HFF-Myc (cell line): ENCODE results near the gene SMIM33.
"Not testable (repeated sequence)": the region's sequence is repeated elsewhere in the genome, so short reads cannot be mapped to it uniquely, and the experiment has no call there.

Source experiments
- DNase-seq: peaks from one replicate; pipeline ENCODE4 v3.0.0-alpha.2; 2011; ENCODE audit warnings: low read depth; ENCODE audit errors: extremely low read depth
- H3K4me3 ChIP-seq: replicated peaks from 2 replicates; pipeline ENCODE4 v1.5.1; 2011; ENCODE audit warnings: low read depth, mild to moderate bottlenecking, control low read depth, low read length
- CTCF ChIP-seq: IDR thresholded peaks from 2 replicates; pipeline ENCODE4 v1.5.1; 2012; ENCODE audit warnings: mild to moderate bottlenecking, low read depth, low read length, control low read depth; ENCODE audit errors: missing control alignments

Gene SMIM33

GRCh38 chr5:139435676-139436075 lies 35.1 kb upstream of the SMIM33 start:
- no peak overlapping the region for H3K4me3 ChIP-seq
- DNase-seq: no peak
- no peak for TF ChIP-seq CTCF

- no peak for TF ChIP-seq CTCF
- H3K4me3 ChIP-seq: peak overlapping the region; percentile 66
- DNase-seq: no peak
These were observed 32.1 kb upstream of the SMIM33 start for GRCh38 chr5:139438707-139439012.

GRCh38 chr5:139439013-139439903 lies 31.5 kb upstream of the SMIM33 start, which contains the start of gene DNAJC18:
Gene DNAJC18 (minus strand): TSS chr5:139439525. CDS start chr5:139439445, 80 bp downstream.
- peak; percentile 65 for DNase-seq
- no peak for TF ChIP-seq CTCF
- peak within 1 kb of the TSS; percentile 66 for H3K4me3 ChIP-seq

GRCh38 chr5:139440416-139440815 lies 30.4 kb upstream of the SMIM33 start:
- H3K4me3 ChIP-seq, DNase-seq: not testable (repeated sequence)

- DNase-seq: peak; percentile 90
- no peak for TF ChIP-seq CTCF
These were observed 26.9 kb upstream of the SMIM33 start for GRCh38 chr5:139443831-139444453.

GRCh38 chr5:139445325-139446170 lies 25.3 kb upstream of the SMIM33 start:
- no peak for TF ChIP-seq CTCF
- H3K4me3 ChIP-seq: no peak overlapping the region
- DNase-seq: no peak

More at GRCh38 chr5:139443831-139444453, 26.9 kb upstream of the SMIM33 start:
- H3K4me3 ChIP-seq: no peak overlapping the region
